Epidermal melanocyte (primary cell): ENCODE results near the gene FARS2.
A peak's percentile ranks its signal among the peaks of the same experiment; 100 is the strongest.

Source experiments
- DNase-seq: peaks from one replicate; pipeline ENCODE4 v3.0.0; 2011; ENCODE audit warnings: low spot score; ENCODE audit not compliant: insufficient read length

The FARS2 gene

GRCh38 chr6:5260661-5261544 is at the start of gene FARS2, which contains the start of gene LYRM4:
Gene FARS2 (plus strand): TSS chr6:5261513.
Gene LYRM4 (minus strand): TSS chr6:5260950. CDS start chr6:5260733, 217 bp downstream.
- DNase-seq = peak; percentile 73

DNA sequence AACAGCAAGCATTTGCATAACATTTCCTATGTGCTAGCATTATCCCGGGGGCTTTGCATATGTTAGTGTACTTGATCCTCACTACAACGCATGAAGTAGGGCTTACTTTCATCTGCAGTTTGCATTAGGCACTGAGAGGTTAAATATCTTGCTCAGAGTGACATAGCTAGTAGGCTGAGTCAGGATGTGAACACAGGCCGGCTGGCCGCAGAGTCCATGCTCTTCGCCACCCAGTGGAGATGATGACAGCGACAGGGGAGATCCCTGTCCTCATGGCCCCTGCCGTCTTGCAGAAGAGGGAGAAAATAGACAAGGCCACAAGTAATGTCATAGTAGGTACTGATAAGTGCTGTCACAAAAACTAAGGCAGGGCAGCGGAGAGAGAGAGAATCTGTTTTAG is 47.5 kb upstream of the FARS2 start:
- DNase-seq = no peak

- no peak for DNase-seq
Observed at GRCh38 chr6:5214570-5215052, 46.7 kb upstream of the FARS2 start.

DNA sequence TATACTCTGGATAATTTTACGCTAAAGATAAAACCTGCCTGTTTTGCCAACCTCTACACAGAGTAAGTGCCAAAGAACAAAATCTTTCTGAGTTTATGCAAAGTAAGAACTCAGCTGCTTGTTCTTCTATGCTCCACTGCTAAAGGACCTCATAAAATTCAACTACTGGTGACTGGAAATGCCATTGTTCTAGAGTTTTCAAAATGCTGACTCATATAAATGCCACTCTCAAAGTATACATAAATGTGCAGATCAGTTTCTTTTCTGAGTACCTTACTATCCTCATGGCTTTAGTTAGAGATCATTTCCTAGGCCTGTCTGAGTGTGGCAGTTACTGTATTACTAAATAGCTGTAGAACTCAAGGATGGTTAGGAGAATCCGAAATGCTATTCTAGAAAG is 46.2 kb upstream of the FARS2 start:
- DNase-seq = no peak

DNA sequence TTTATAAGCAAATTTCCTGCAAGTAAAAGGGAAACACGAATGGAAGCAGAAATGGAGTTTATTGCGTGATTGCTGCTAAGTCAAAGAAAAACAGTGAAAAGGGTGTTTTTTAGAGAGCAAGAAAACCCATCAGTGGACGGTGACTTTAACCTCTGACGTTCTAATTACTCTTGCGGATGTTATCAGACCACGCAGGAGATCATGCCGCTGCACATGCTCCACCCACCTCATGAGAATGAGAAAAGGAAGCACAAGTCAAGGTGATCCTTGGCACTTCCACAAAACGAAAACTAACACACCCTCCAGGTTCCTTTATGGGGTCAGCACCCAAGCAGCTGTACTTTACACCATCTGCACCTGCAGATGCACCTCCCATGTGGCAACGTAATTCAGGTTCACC is 45.5 kb upstream of the FARS2 start:
- DNase-seq = no peak

GRCh38 chr6:5217356-5217755 is 44.0 kb upstream of the FARS2 start:
- DNase-seq = no peak

DNA sequence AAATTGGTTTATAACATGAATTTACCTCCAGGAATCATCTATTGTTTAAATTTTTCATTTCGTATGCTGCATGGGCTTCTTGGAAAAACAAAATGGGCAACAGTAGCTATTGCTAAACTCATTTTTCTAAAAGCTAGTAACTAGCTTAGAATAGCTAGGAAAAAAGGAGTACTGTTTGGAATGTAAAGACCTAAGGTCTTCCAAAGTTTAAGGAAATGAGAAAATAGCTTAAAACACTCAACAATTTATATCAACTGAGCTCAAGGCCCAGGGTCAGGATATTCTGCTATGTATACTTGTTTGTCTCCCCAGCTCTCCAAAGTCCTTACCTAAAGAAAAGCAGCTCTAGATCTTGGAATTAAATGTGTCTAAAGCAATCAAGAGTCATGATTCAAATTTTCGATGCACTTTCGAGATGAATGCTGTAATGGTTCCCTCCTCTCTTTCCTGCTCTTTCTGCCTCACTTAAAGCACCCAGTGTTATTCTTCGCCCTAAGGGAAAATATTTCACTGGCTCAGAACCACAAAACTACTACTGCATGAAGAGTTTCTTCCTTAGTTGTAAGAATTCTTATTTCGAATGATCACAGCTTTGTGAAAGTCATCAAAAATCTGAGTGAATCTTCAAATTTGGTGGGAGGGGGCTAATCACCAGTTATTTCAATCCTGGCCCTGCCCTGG is 42.2 kb upstream of the FARS2 start:
- DNase-seq = no peak

- DNase-seq = no peak
Observed at GRCh38 chr6:5220443-5220842, 40.9 kb upstream of the FARS2 start.

DNA sequence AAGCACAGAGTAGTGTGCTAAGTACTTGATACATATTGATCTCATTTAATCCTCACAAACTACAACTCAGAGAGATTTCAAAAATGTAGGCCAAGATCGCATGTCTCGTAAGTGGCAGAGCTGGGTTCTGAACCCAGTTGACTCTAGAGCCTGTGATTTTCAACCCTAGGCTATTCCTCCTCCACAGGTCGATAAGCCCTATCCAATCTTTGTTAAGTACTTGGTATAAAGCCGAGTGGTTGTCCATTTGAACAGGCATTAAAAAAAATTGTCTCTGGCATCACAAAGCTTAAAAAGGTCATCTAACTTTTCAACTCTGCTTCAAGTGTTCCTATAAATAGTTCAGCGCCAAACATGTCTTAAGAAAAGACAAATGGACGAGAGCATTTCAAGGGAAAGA is 38.0 kb upstream of the FARS2 start:
- no peak for DNase-seq

DNA sequence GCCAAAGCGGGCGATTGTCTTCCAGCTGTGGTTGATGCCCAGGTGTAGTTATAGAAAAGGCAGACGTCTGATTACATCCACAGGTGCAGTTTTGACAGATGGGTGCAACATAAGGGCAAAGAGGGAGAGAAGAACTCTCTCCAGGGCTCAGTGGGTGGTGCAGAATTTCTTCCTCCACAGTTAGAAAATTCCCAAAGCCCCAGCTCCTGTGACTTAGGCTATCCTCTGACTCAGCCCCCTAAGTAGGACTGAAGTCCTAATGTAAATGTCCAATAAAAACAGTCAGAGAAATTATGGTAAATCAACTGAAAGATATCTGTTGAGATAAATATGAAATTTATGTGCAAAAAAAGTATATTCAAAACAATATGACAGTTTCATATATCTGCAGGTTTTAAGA is 32.0 kb upstream of the FARS2 start:
- DNase-seq = no peak

- DNase-seq = no peak
Observed at GRCh38 chr6:5230081-5230480, 31.2 kb upstream of the FARS2 start.

GRCh38 chr6:5231289-5231688 is 30.0 kb upstream of the FARS2 start:
- DNase-seq = no peak

- no peak for DNase-seq
Observed at GRCh38 chr6:5234874-5235273, 26.4 kb upstream of the FARS2 start.

- no peak for DNase-seq
Observed at GRCh38 chr6:5235830-5236229, 25.5 kb upstream of the FARS2 start.

- DNase-seq = no peak
Observed at GRCh38 chr6:5237805-5238204, 23.5 kb upstream of the FARS2 start.

DNA sequence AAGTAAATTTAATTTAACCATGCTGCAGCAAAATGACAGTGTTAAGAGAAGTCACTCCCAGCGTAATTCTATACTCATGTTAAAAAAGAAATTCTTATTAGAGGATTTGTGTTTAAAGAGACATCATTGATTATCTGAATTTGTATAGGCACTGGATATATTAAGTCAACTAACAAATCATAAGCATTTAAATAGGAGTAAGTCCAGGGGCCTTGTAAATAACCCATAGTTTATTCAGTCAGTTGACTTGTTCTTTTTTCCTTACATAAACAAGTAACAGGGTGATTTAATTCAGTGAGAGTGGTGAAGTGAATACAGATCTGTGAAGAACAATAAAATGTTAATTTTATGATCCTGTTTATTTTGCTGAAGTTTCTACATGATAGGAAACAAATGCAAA is 23.0 kb upstream of the FARS2 start:
- DNase-seq = no peak

- no peak for DNase-seq
Observed at GRCh38 chr6:5241252-5241651, 20.1 kb upstream of the FARS2 start.

GRCh38 chr6:5243069-5243468 is 18.2 kb upstream of the FARS2 start:
- no peak for DNase-seq

DNA sequence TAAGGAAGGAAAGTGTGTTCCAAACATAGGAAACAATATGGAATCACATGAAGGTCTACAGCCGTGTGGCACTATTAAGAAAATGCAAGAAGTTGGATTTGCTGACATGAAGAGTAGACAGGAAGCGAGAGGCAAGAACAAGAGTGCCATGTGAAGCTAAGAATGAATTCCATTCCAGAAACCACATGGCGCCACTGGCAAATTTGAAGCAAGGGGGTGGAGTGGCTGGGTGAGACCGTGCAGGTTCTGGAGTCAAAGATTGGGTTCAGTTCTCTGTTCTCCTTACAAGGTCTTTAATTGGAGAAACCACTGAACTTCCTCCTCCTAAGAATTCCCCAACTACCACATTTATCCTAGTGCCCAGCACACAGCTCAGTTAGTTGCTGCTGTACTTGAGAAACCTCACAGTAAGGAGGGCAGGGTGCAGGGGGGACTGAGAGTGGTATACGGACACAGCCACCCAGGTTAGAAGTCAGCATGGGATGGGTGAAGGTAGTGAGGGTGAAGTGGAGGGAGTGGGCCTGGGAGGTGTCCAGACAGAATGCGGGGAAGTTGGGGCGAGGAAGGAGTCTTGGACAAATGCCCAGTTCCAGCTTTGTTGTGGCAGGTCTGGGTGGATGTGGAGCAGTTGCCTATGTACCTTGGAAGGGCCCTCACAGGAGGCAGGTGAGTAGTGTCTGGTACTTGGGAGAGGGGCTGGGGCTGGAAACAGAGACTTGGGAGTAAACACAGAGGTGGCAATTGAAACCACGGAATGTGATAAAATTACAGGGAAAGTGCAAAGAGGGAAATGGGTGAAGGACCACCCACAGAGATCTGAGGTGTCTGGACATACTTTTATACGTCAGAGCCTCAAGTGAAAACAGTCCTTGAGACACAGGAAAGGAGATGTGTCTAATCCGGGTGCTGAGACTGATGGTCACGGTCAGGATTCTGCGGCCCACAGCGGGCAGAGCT is 14.9 kb upstream of the FARS2 start:
- DNase-seq = no peak

DNA sequence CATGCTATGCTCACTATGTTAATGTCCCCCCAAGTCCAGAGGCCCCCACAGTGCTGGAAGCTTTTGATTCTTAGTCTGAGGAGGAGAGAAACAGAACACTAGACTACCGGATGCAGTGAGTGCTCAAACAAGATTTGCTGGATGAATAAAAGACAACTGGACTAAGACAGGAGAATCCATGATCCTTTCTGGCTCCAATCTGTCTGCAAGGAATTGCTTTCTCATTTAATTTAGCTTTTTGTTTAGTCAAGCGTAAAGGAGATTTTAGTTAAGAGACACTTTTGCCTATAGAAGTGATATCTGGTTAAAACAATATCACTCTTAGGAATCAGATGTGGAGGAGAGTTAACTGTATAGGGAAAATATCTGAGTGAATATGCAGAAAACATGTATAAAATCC is 14.1 kb upstream of the FARS2 start:
- no peak for DNase-seq

DNA sequence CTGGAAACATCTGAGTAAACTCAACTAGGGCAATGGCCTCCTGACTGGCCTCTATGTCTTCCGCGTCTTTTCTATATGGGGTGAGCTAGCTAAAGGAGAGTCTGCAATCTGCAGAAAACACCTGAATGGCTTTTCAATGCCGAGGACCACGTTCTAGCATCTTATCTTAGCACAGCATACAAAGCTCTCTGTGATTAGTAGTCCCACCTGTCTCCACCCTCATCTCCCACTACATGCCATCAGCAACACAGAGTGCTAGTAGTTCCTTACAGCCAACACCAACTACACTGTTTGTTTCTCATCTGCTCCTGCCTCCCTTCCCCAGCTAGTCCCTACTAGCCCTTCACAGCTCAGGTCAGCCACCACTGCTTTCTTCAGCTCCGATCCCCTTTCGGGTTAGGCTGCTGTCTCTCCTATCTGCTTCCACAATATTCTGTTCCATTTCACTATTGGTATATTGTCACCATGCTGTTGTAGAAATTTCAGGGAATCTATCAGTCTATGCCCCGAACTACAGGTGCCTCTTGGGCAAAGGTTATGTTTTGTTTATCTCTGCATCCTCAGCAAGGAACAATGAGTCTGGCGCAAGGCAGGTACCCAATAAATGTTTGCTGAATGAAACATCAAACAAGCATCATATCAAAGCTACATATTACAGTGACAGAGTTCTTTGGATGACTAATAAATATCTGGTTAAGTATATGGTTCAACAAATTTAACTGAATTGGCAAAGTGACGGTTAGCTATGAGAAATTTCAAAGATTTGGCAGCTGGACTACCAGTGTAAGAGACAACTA is 12.8 kb upstream of the FARS2 start:
- no peak for DNase-seq
